OCI-LY1 (cell line): Measurements from ENCODE around the gene GPRIN2.
"Not testable (repeated sequence)": the region's sequence is repeated elsewhere in the genome, so short reads cannot be mapped to it uniquely, and the experiment has no call there.

Source experiments
- H2AFZ ChIP-seq: fragments of 200-600 bp; sonication (generic), shearing (Covaris generic); 2 replicates; pipeline ENCODE4 v1.6.0; 2014; ENCODE audit warnings: antibody characterized with exemption, mild to moderate bottlenecking, low read length
- H3F3A ChIP-seq: fragments of 200-600 bp; sonication (generic), shearing (Covaris generic); 2 replicates; pipeline ENCODE4 v1.6.0; 2014; ENCODE audit warnings: mild to moderate bottlenecking, antibody characterized with exemption, low read length, moderate library complexity; ENCODE audit not compliant: insufficient read depth
- H3K27ac ChIP-seq: fragments of 200-600 bp; sonication (generic); 2 replicates; pipeline ENCODE4 v1.5.1; 2014; ENCODE audit warnings: low read length, mixed run types, mild to moderate bottlenecking, low read depth; ENCODE audit not compliant: poor library complexity, severe bottlenecking
- H3K27me3 ChIP-seq: fragments of 200-600 bp; sonication (generic); 2 replicates; pipeline ENCODE4 v1.6.0; 2014; ENCODE audit warnings: antibody characterized with exemption, mild to moderate bottlenecking, low read length, moderate library complexity; ENCODE audit not compliant: insufficient read depth
- H3K36me3 ChIP-seq: fragments of 200-600 bp; sonication (generic); 2 replicates; pipeline ENCODE4 v1.6.1; 2014; ENCODE audit warnings: mild to moderate bottlenecking, antibody characterized with exemption, low read length, moderate library complexity, mixed read lengths; ENCODE audit not compliant: insufficient read depth
- H3K4me1 ChIP-seq: fragments of 200-600 bp; sonication (generic); 2 replicates; pipeline ENCODE4 v1.5.1; 2014; ENCODE audit warnings: mild to moderate bottlenecking, low read length, moderate library complexity; ENCODE audit not compliant: insufficient read depth, severe bottlenecking
- H3K4me2 ChIP-seq: fragments of 200-600 bp; sonication (generic), shearing (Covaris generic); 2 replicates; pipeline ENCODE4 v1.6.1; 2014; ENCODE audit warnings: low read length
- H3K4me3 ChIP-seq: fragments of 200-600 bp; sonication (generic); 2 replicates; pipeline ENCODE4 v1.5.1; 2014; ENCODE audit warnings: low read length, low read depth, mild to moderate bottlenecking, mixed read lengths; ENCODE audit not compliant: poor library complexity, severe bottlenecking
- H3K79me2 ChIP-seq: fragments of 200-600 bp; shearing (Covaris generic); 2 replicates; pipeline ENCODE4 v1.6.1; 2016; ENCODE audit warnings: mixed run types, low read length, mixed read lengths; ENCODE audit not compliant: insufficient read depth
- H3K9ac ChIP-seq: fragments of 200-600 bp; sonication (generic), shearing (Covaris generic); 2 replicates; pipeline ENCODE4 v1.6.1; 2014; ENCODE audit warnings: mild to moderate bottlenecking, low read length, mixed read lengths
- H3K9me2 ChIP-seq: fragments of 200-600 bp; sonication (generic), shearing (Covaris generic); 2 replicates; pipeline ENCODE4 v1.6.1; 2014; ENCODE audit warnings: low read depth, mild to moderate bottlenecking, low read length, mixed read lengths
- H3K9me3 ChIP-seq: fragments of 200-600 bp; shearing (Covaris generic); 2 replicates; pipeline ENCODE4 v1.6.1; 2014; ENCODE audit warnings: low read length, mixed read lengths
- H4K20me1 ChIP-seq: fragments of 200-600 bp; sonication (generic), shearing (Covaris generic); 2 replicates; pipeline ENCODE4 v1.6.0; 2016; ENCODE audit warnings: mild to moderate bottlenecking, low read length; ENCODE audit not compliant: insufficient read depth
- CTCF ChIP-seq: fragments of 200-600 bp; sonication (generic), shearing (Covaris generic); IDR thresholded peaks from 2 replicates; pipeline ENCODE4 v1.5.1; 2017; ENCODE audit warnings: mild to moderate bottlenecking, antibody characterized with exemption, low read length, moderate library complexity, mixed read lengths
- EZH2 ChIP-seq: fragments of 200-600 bp; sonication (generic), shearing (Covaris generic); IDR thresholded peaks from 2 replicates; pipeline ENCODE4 v1.8.0; 2017; ENCODE audit warnings: borderline replicate concordance, mixed run types, mild to moderate bottlenecking, antibody characterized with exemption, low read length, moderate library complexity, mixed read lengths

GPRIN2 gene

GRCh38 chr10:46534828-46535524 lies 21.5 kb downstream of the GPRIN2 start:
- H3F3A ChIP-seq: no peaks in the 10 kb centered on the region
- H4K20me1 ChIP-seq: no peaks in the 10 kb centered on the region
- 0 out of 2 replicates have a peak, but pooled peaks cover 5% of the 10 kb centered on the region for H3K27me3 ChIP-seq
- no peaks in the 10 kb centered on the region for H3K79me2 ChIP-seq
- H3K36me3 ChIP-seq: no peaks in the 10 kb centered on the region
- H3K4me3 ChIP-seq: no peak overlapping the region
- no peak overlapping the region for H3K9ac ChIP-seq
- no peak for TF ChIP-seq EZH2
- no peaks in the 10 kb centered on the region for H3K9me2 ChIP-seq
- H3K27ac ChIP-seq: no peak overlapping the region
- H3K4me1 ChIP-seq: no peaks in the 10 kb centered on the region
- no peak overlapping the region for H2AFZ ChIP-seq
- no peaks in the 10 kb centered on the region for H3K9me3 ChIP-seq
- H3K4me2 ChIP-seq: no peak overlapping the region

- not testable (repeated sequence) for H3K79me2 ChIP-seq, H3K4me1 ChIP-seq, H3K9me3 ChIP-seq, H3K36me3 ChIP-seq, H3K27ac ChIP-seq, H3K9me2 ChIP-seq, H3K4me2 ChIP-seq, H3F3A ChIP-seq, H3K27me3 ChIP-seq, H2AFZ ChIP-seq, H4K20me1 ChIP-seq, H3K4me3 ChIP-seq, H3K9ac ChIP-seq
Measured at GRCh38 chr10:46532256-46532655, 24.2 kb downstream of the GPRIN2 start.

GRCh38 chr10:46530249-46531186 lies 25.9 kb downstream of the GPRIN2 start:
- no peaks in the 10 kb centered on the region for H3K27me3 ChIP-seq
- no peak overlapping the region for H3K4me2 ChIP-seq
- no peaks in the 10 kb centered on the region for H3K9me3 ChIP-seq
- TF ChIP-seq CTCF (no peak), EZH2 (no peak)
- no peaks in the 10 kb centered on the region for H3K9me2 ChIP-seq
- no peaks in the 10 kb centered on the region for H3F3A ChIP-seq
- H3K4me1 ChIP-seq: no peaks in the 10 kb centered on the region
- H2AFZ ChIP-seq: no peak overlapping the region
- H3K79me2 ChIP-seq: no peaks in the 10 kb centered on the region
- no peak overlapping the region for H3K27ac ChIP-seq
- no peaks in the 10 kb centered on the region for H3K36me3 ChIP-seq
- H3K4me3 ChIP-seq: no peak overlapping the region
- no peak overlapping the region for H3K9ac ChIP-seq
- no peaks in the 10 kb centered on the region for H4K20me1 ChIP-seq

- H3K79me2 ChIP-seq, H3K9ac ChIP-seq, H3K9me3 ChIP-seq: not testable (repeated sequence)
Measured at GRCh38 chr10:46529742-46530141, 26.7 kb downstream of the GPRIN2 start.

More at GRCh38 chr10:46529742-46530141, 26.7 kb downstream of the GPRIN2 start:
- H3K27ac ChIP-seq, H3K36me3 ChIP-seq, H3K27me3 ChIP-seq, H3K4me2 ChIP-seq, H4K20me1 ChIP-seq, H3K4me3 ChIP-seq, H3K9me2 ChIP-seq, H3K4me1 ChIP-seq, H2AFZ ChIP-seq, H3F3A ChIP-seq: not testable (repeated sequence)
